Progenitor cell of endocrine pancreas (in vitro differentiated cells): ENCODE data around the gene ZCWPW1. TPM values are rescaled to one million over a fixed set of nuclear protein-coding genes. Genes with fewer than 3 reads are reported as not detected.

Experiments used
- DNase-seq: peaks from one replicate; pipeline ENCODE4 v3.0.0; 2021; ENCODE audit warnings: low spot score; ENCODE audit not compliant: unreplicated experiment
- H3K27ac Mint-ChIP-seq: 2 replicates; pipeline ENCODE4 v1.8.0; 2021; ENCODE audit warnings: mild to moderate bottlenecking, moderate library complexity, mixed read lengths
- H3K27me3 Mint-ChIP-seq: 2 replicates; pipeline ENCODE4 v1.8.0; 2021; ENCODE audit warnings: mixed read lengths
- H3K36me3 Mint-ChIP-seq: 2 replicates; pipeline ENCODE4 v1.8.0; 2022; ENCODE audit warnings: mixed read lengths; ENCODE audit not compliant: insufficient read depth
- H3K4me1 Mint-ChIP-seq: 2 replicates; pipeline ENCODE4 v1.8.0; 2021; ENCODE audit warnings: low read depth, mixed read lengths
- H3K4me3 Mint-ChIP-seq: 2 replicates; pipeline ENCODE4 v1.8.0; 2021; ENCODE audit warnings: low read depth, mild to moderate bottlenecking, moderate library complexity, mixed read lengths
- H3K9me3 Mint-ChIP-seq: 2 replicates; pipeline ENCODE4 v1.8.0; 2021; ENCODE audit warnings: low read depth, mixed read lengths
- CTCF ChIP-seq: fragments of 200-600 bp; sonication (generic); IDR thresholded peaks from one replicate; pipeline ENCODE4 v1.5.0; 2021; ENCODE audit warnings: antibody characterized with exemption, mild to moderate bottlenecking; ENCODE audit not compliant: unreplicated experiment
- total RNA-seq: library from RNA; stranded (reverse); gene quantifications from 2 replicates; pipeline ENCODE4 v1.2.1, GENCODE V29; 2021

The ZCWPW1 gene
- total RNA-seq, 1 donor from 2014 or later: 3.8 TPM

GRCh38 chr7:100427762-100428198 lies 723 bp downstream of the ZCWPW1 start:
- TF ChIP-seq CTCF: no peak
- Mint-ChIP-seq H3K27me3 (no peaks in the 10 kb centered on the region), H3K4me3 (peak overlapping the region; percentile 98), H3K9me3 (no peaks in the 10 kb centered on the region), H3K4me1 (peaks cover 13% of the 10 kb centered on the region), H3K27ac (peak overlapping the region; percentile 100), H3K36me3 (peaks cover 2% of the 10 kb centered on the region)
- no peak for DNase-seq

GRCh38 chr7:100426516-100426915 lies 2.0 kb downstream of the ZCWPW1 start:
- no peak overlapping the region for H3K27ac Mint-ChIP-seq
- H3K9me3 Mint-ChIP-seq: no peaks in the 10 kb centered on the region
- no peaks in the 10 kb centered on the region for H3K27me3 Mint-ChIP-seq
- H3K36me3 Mint-ChIP-seq: peaks cover 1% of the 10 kb centered on the region
- no peak for TF ChIP-seq CTCF
- no peak for DNase-seq
- H3K4me3 Mint-ChIP-seq: no peak overlapping the region
- peaks cover 4% of the 10 kb centered on the region for H3K4me1 Mint-ChIP-seq

- H3K4me3 Mint-ChIP-seq: no peak overlapping the region
- no peak for TF ChIP-seq CTCF
- H3K36me3 Mint-ChIP-seq: no peaks in the 10 kb centered on the region
- no peaks in the 10 kb centered on the region for H3K27me3 Mint-ChIP-seq
- no peak for DNase-seq
- H3K4me1 Mint-ChIP-seq: no peaks in the 10 kb centered on the region
- no peaks in the 10 kb centered on the region for H3K9me3 Mint-ChIP-seq
- peak overlapping the region; percentile 25 for H3K27ac Mint-ChIP-seq
These were observed 3.2 kb downstream of the ZCWPW1 start for GRCh38 chr7:100425347-100425746.

GRCh38 chr7:100423315-100423714 lies 5.2 kb downstream of the ZCWPW1 start:
- no peak for DNase-seq
- Mint-ChIP-seq H3K27me3 (no peaks in the 10 kb centered on the region), H3K9me3 (no peaks in the 10 kb centered on the region), H3K4me1 (no peaks in the 10 kb centered on the region), H3K36me3 (no peaks in the 10 kb centered on the region), H3K27ac (no peak overlapping the region), H3K4me3 (no peak overlapping the region)
- TF ChIP-seq CTCF: no peak

- DNase-seq: no peak
- Mint-ChIP-seq H3K27me3 (peaks cover 4% of the 10 kb centered on the region), H3K9me3 (no peaks in the 10 kb centered on the region), H3K4me1 (no peaks in the 10 kb centered on the region), H3K27ac (no peak overlapping the region), H3K4me3 (no peak overlapping the region), H3K36me3 (no peaks in the 10 kb centered on the region)
- no peak for TF ChIP-seq CTCF
These were observed 8.8 kb downstream of the ZCWPW1 start for GRCh38 chr7:100419660-100420226.
